Mesendoderm (in vitro differentiated cells): ENCODE measurements around the gene USP1.

ENCODE experiments used
- DNase-seq: peaks from one replicate; pipeline ENCODE4 v3.0.0; 2013
- H2AK5ac ChIP-seq: 2 replicates; pipeline ENCODE4 v1.6.1; 2013; ENCODE audit warnings: low read length, inconsistent platforms
- H2BK120ac ChIP-seq: 2 replicates; pipeline ENCODE4 v1.6.1; 2013; ENCODE audit warnings: low read depth, mild to moderate bottlenecking, low read length, moderate library complexity, mixed read lengths
- H2BK15ac ChIP-seq: replicated peaks from 2 replicates; pipeline ENCODE4 v1.6.1; 2013; ENCODE audit warnings: low read depth, mild to moderate bottlenecking, moderate library complexity
- H2BK5ac ChIP-seq: 2 replicates; pipeline ENCODE4 v1.6.1; 2013; ENCODE audit warnings: low read length, inconsistent platforms
- H3K18ac ChIP-seq: 2 replicates; pipeline ENCODE4 v1.6.1; 2013; ENCODE audit warnings: mild to moderate bottlenecking, low read length, mixed read lengths
- H3K23ac ChIP-seq: one replicate; pipeline ENCODE4 v1.6.1; 2013; ENCODE audit warnings: low read length
- H3K27ac ChIP-seq: 2 replicates; pipeline ENCODE4 v1.5.1; 2013; ENCODE audit warnings: low read depth, mild to moderate bottlenecking, inconsistent platforms, low read length, moderate library complexity
- H3K27me3 ChIP-seq: 2 replicates; pipeline ENCODE4 v1.6.1; 2013; ENCODE audit warnings: low read length, control low read depth, mild to moderate bottlenecking, inconsistent platforms; ENCODE audit not compliant: insufficient read depth, poor library complexity
- H3K36me3 ChIP-seq: 2 replicates; pipeline ENCODE4 v1.6.1; 2013; ENCODE audit warnings: low read length, inconsistent platforms; ENCODE audit not compliant: control insufficient read depth, insufficient read depth
- H3K4ac ChIP-seq: one replicate; pipeline ENCODE4 v1.6.1; 2013; ENCODE audit warnings: low read depth, mild to moderate bottlenecking, low read length, moderate library complexity
- H3K4me1 ChIP-seq: 2 replicates; pipeline ENCODE4 v1.6.1; 2013; ENCODE audit warnings: low read depth, low read length, inconsistent platforms; ENCODE audit not compliant: control insufficient read depth
- H3K4me2 ChIP-seq: 2 replicates; pipeline ENCODE4 v1.6.1; 2013; ENCODE audit warnings: low read length
- H3K4me3 ChIP-seq: 2 replicates; pipeline ENCODE4 v1.5.1; 2013; ENCODE audit warnings: mild to moderate bottlenecking, low read length
- H3K56ac ChIP-seq: one replicate; pipeline ENCODE4 v1.6.1; 2013; ENCODE audit warnings: low read length
- H3K79me1 ChIP-seq: 2 replicates; pipeline ENCODE4 v1.6.1; 2013; ENCODE audit warnings: low read length, inconsistent platforms
- H3K79me2 ChIP-seq: 2 replicates; pipeline ENCODE4 v1.6.1; 2013; ENCODE audit warnings: mild to moderate bottlenecking, low read length; ENCODE audit not compliant: control insufficient read depth, insufficient read depth
- H3K9ac ChIP-seq: 2 replicates; pipeline ENCODE4 v1.6.1; 2013; ENCODE audit warnings: low read length, inconsistent platforms
- H4K5ac ChIP-seq: one replicate; pipeline ENCODE4 v1.6.1; 2013; ENCODE audit warnings: low read length
- H4K8ac ChIP-seq: one replicate; pipeline ENCODE4 v1.6.1; 2013; ENCODE audit warnings: low read depth, mild to moderate bottlenecking, control low read depth, low read length, moderate library complexity
- WGBS: extraction: QIAGEN DNeasy Blood & Tissue Kit; methylation state at CpG from one replicate; pipeline ENCODE4 v1.1.7; 2013; ENCODE audit warnings: low lambda C conversion rate, missing lambda C conversion rate; ENCODE audit not compliant: insufficient coverage; ENCODE audit errors: extremely low coverage; 5-methylcytosine and 5-hydroxymethylcytosine counted together

The USP1 gene

GRCh38 chr1:62450301-62450700 is 13.5 kb downstream of the USP1 start:
- no peak overlapping the region for H4K5ac ChIP-seq

GRCh38 chr1:62452951-62453350 is 16.1 kb downstream of the USP1 start:
- Histone ChIP-seq H2BK120ac (no peak overlapping the region), H3K4ac (no peak overlapping the region), H2BK15ac (no peak overlapping the region), H3K18ac (no peak overlapping the region), H3K4me1 (no peaks in the 10 kb centered on the region), H4K8ac (no peak overlapping the region), H3K27me3 (no peaks in the 10 kb centered on the region), H3K23ac (no peak overlapping the region), H4K5ac (no peak overlapping the region), H3K56ac (no peak overlapping the region), H3K79me2 (no peaks in the 10 kb centered on the region), H3K79me1 (no peaks in the 10 kb centered on the region), H3K4me2 (no peak overlapping the region), H3K4me3 (no peak overlapping the region), H3K36me3 (peaks cover 2% of the 10 kb centered on the region), H3K27ac (no peak overlapping the region), H3K9ac (no peak overlapping the region), H2AK5ac (no peak overlapping the region), H2BK5ac (no peak overlapping the region)
- no CpG with 5 or more reads among the region's 1 CpG for WGBS
- DNase-seq = no peak

More at GRCh38 chr1:62450301-62450700, 13.5 kb downstream of the USP1 start:
- no peak overlapping the region for H3K4me3 ChIP-seq
- H3K79me2 ChIP-seq = no peaks in the 10 kb centered on the region
- no peak overlapping the region for H3K23ac ChIP-seq
- DNase-seq = no peak
- H3K4me2 ChIP-seq = no peak overlapping the region
- no peak overlapping the region for H3K18ac ChIP-seq
- H2AK5ac ChIP-seq = no peak overlapping the region
- H2BK120ac ChIP-seq = no peak overlapping the region
- H2BK5ac ChIP-seq = no peak overlapping the region
- H3K79me1 ChIP-seq = no peaks in the 10 kb centered on the region
- H3K27ac ChIP-seq = no peak overlapping the region
- no peak overlapping the region for H2BK15ac ChIP-seq
- H3K56ac ChIP-seq = no peak overlapping the region
- no CpG with 5 or more reads among the region's 2 CpGs for WGBS
- H3K36me3 ChIP-seq = peaks cover 2% of the 10 kb centered on the region
- H3K4me1 ChIP-seq = no peaks in the 10 kb centered on the region
- no peak overlapping the region for H3K4ac ChIP-seq
- H3K9ac ChIP-seq = no peak overlapping the region
- H3K27me3 ChIP-seq = no peaks in the 10 kb centered on the region
- no peak overlapping the region for H4K8ac ChIP-seq

GRCh38 chr1:62457955-62458354 is 21.1 kb downstream of the USP1 start:
- no peaks in the 10 kb centered on the region for H3K27me3 ChIP-seq
- no peak overlapping the region for H3K18ac ChIP-seq
- H3K79me1 ChIP-seq = no peaks in the 10 kb centered on the region
- no peaks in the 10 kb centered on the region for H3K36me3 ChIP-seq
- H3K4me3 ChIP-seq = no peak overlapping the region
- H3K56ac ChIP-seq = no peak overlapping the region
- H3K4ac ChIP-seq = no peak overlapping the region
- no peak overlapping the region for H3K23ac ChIP-seq
- H2AK5ac ChIP-seq = no peak overlapping the region
- no peak overlapping the region for H2BK5ac ChIP-seq
- no peak overlapping the region for H4K5ac ChIP-seq
- DNase-seq = no peak
- no peak overlapping the region for H3K4me2 ChIP-seq
- no peaks in the 10 kb centered on the region for H3K4me1 ChIP-seq
- H3K79me2 ChIP-seq = no peaks in the 10 kb centered on the region
- H2BK15ac ChIP-seq = no peak overlapping the region
- WGBS = no CpG with 5 or more reads among the region's 7 CpGs
- H4K8ac ChIP-seq = no peak overlapping the region
- H3K27ac ChIP-seq = no peak overlapping the region
- H3K9ac ChIP-seq = no peak overlapping the region
- H2BK120ac ChIP-seq = no peak overlapping the region

GRCh38 chr1:62462370-62462769 is 25.5 kb downstream of the USP1 start:
- no CpG with 5 or more reads among the region's 3 CpGs for WGBS
- no peaks in the 10 kb centered on the region for H3K79me2 ChIP-seq
- no peak overlapping the region for H4K5ac ChIP-seq

GRCh38 chr1:62467092-62467491 is 30.2 kb downstream of the USP1 start:
- no peaks in the 10 kb centered on the region for H3K79me2 ChIP-seq
- H3K9ac ChIP-seq = no peak overlapping the region
- H3K4me2 ChIP-seq = no peak overlapping the region
- no peak overlapping the region for H2BK5ac ChIP-seq
- no peak overlapping the region for H4K5ac ChIP-seq
- H3K4ac ChIP-seq = no peak overlapping the region
- no peaks in the 10 kb centered on the region for H3K36me3 ChIP-seq
- H3K27me3 ChIP-seq = no peaks in the 10 kb centered on the region
- H3K4me1 ChIP-seq = no peaks in the 10 kb centered on the region
- H3K4me3 ChIP-seq = no peak overlapping the region
- no peak for DNase-seq
- no peak overlapping the region for H4K8ac ChIP-seq
- no peak overlapping the region for H3K27ac ChIP-seq
- no peak overlapping the region for H3K23ac ChIP-seq
- no peak overlapping the region for H3K18ac ChIP-seq
- H2BK120ac ChIP-seq = no peak overlapping the region
- H2AK5ac ChIP-seq = no peak overlapping the region
- H3K79me1 ChIP-seq = no peaks in the 10 kb centered on the region
- no peak overlapping the region for H3K56ac ChIP-seq
- no peak overlapping the region for H2BK15ac ChIP-seq

More at GRCh38 chr1:62462370-62462769, 25.5 kb downstream of the USP1 start:
- Histone ChIP-seq H3K4me2 (no peak overlapping the region), H3K36me3 (no peaks in the 10 kb centered on the region), H2BK15ac (no peak overlapping the region), H3K56ac (no peak overlapping the region), H3K4me3 (no peak overlapping the region), H3K9ac (no peak overlapping the region), H3K4ac (no peak overlapping the region), H2AK5ac (no peak overlapping the region), H3K79me1 (no peaks in the 10 kb centered on the region), H3K23ac (no peak overlapping the region), H4K8ac (no peak overlapping the region), H3K18ac (no peak overlapping the region), H2BK120ac (no peak overlapping the region), H3K27ac (no peak overlapping the region), H3K4me1 (no peaks in the 10 kb centered on the region), H2BK5ac (no peak overlapping the region), H3K27me3 (no peaks in the 10 kb centered on the region)
- no peak for DNase-seq

GRCh38 chr1:62476525-62477219 is 39.8 kb downstream of the USP1 start:
- H3K23ac ChIP-seq = no peak overlapping the region
- no peak overlapping the region for H4K5ac ChIP-seq
- no peak overlapping the region for H4K8ac ChIP-seq
- H3K9ac ChIP-seq = no peak overlapping the region
- H3K27me3 ChIP-seq = no peaks in the 10 kb centered on the region
- no peak overlapping the region for H3K18ac ChIP-seq
- WGBS = no CpG with 5 or more reads among the region's 3 CpGs
- H3K36me3 ChIP-seq = no peaks in the 10 kb centered on the region
- H3K79me2 ChIP-seq = no peaks in the 10 kb centered on the region
- no peak overlapping the region for H3K4me2 ChIP-seq
- no peaks in the 10 kb centered on the region for H3K4me1 ChIP-seq
- no peak overlapping the region for H3K27ac ChIP-seq
- H3K79me1 ChIP-seq = no peaks in the 10 kb centered on the region
- no peak overlapping the region for H2BK15ac ChIP-seq
- no peak overlapping the region for H2BK5ac ChIP-seq
- H3K4ac ChIP-seq = no peak overlapping the region
- no peak overlapping the region for H2BK120ac ChIP-seq
- no peak overlapping the region for H3K4me3 ChIP-seq
- peak; percentile 18 for DNase-seq
- H3K56ac ChIP-seq = no peak overlapping the region
- no peak overlapping the region for H2AK5ac ChIP-seq
